ENCODE results near the gene RALGPS1.

DNA sequence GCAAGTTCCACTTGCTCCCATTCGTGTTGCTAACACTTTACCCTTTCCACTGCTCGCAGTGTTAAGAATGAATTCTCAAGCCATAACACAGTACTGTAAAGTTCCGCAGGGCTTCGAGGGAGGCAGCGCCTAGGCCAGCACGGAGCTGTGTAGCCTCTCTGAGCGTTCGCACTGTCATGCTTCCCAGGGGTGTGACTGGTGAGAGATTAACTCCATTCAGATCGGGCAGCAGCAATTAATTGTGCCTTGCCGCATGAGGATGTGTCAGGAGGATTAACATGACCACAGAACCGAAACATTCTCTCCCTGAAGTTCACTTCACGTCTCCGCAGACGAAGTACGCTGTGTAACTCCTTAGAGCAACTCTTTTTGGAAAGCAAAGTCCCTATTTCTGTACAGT is 30.9 kb upstream of the RALGPS1 start:
- no peak for TF ChIP-seq POLR2AphosphoS5 (IDR thresholded peaks at IDR 0.05)
- TF ChIP-seq, protein P1, sequence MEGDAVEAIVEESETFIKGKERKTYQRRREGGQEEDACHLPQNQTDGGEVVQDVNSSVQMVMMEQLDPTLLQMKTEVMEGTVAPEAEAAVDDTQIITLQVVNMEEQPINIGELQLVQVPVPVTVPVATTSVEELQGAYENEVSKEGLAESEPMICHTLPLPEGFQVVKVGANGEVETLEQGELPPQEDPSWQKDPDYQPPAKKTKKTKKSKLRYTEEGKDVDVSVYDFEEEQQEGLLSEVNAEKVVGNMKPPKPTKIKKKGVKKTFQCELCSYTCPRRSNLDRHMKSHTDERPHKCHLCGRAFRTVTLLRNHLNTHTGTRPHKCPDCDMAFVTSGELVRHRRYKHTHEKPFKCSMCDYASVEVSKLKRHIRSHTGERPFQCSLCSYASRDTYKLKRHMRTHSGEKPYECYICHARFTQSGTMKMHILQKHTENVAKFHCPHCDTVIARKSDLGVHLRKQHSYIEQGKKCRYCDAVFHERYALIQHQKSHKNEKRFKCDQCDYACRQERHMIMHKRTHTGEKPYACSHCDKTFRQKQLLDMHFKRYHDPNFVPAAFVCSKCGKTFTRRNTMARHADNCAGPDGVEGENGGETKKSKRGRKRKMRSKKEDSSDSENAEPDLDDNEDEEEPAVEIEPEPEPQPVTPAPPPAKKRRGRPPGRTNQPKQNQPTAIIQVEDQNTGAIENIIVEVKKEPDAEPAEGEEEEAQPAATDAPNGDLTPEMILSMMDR (IDR thresholded peaks at IDR 0.05), result no peak
- TF ChIP-seq EP300 (IDR thresholded peaks at IDR 0.05), result no peak
- no peak for TF ChIP-seq POLR2A (IDR thresholded peaks at IDR 0.05)

Measured in sigmoid colon (tissue), 4 donors.